GM12874 (cell line): ENCODE results near the gene ARX.
A peak's percentile ranks its signal among the peaks of the same experiment; 100 is the strongest.

Experiments
- CTCF ChIP-seq: IDR thresholded peaks from 2 replicates; pipeline ENCODE4 v1.5.1; 2011; ENCODE audit warnings: low read depth, mild to moderate bottlenecking, control low read depth, low read length, moderate library complexity; ENCODE audit not compliant: insufficient read depth

The ARX gene

GRCh38 chrX:25022499-25023325 lies 6.9 kb upstream of the ARX start:
- 0 out of 2 replicates have a peak, but pooled peaks have one; percentile 18 for TF ChIP-seq CTCF

GRCh38 chrX:25020905-25021449 lies 5.2 kb upstream of the ARX start:
- TF ChIP-seq CTCF = peak; percentile 79

- no peak for TF ChIP-seq CTCF
Measured at GRCh38 chrX:25020391-25020904, 4.7 kb upstream of the ARX start.

- TF ChIP-seq CTCF = no peak
Measured at GRCh38 chrX:25019707-25020390, 4.1 kb upstream of the ARX start.

DNA sequence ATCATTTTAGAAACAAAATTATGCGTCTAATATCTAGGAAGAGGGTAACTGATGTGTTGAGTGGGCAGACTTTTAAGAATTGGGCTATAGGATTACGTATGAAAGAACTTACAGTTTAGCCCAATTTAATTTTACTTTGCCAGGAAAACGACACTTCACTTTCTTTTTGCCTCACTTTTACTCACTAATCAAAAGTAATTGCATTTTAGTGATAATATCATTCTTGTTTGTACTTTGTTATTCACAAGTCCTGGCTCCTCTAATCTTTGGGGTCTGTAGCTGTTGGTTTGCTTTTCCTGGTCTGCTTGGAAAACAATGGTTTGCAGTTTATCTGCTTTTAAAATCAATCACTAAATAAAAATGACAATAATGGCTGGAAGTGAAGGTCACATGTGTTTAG lies 2.9 kb upstream of the ARX start:
- TF ChIP-seq CTCF = no peak

DNA sequence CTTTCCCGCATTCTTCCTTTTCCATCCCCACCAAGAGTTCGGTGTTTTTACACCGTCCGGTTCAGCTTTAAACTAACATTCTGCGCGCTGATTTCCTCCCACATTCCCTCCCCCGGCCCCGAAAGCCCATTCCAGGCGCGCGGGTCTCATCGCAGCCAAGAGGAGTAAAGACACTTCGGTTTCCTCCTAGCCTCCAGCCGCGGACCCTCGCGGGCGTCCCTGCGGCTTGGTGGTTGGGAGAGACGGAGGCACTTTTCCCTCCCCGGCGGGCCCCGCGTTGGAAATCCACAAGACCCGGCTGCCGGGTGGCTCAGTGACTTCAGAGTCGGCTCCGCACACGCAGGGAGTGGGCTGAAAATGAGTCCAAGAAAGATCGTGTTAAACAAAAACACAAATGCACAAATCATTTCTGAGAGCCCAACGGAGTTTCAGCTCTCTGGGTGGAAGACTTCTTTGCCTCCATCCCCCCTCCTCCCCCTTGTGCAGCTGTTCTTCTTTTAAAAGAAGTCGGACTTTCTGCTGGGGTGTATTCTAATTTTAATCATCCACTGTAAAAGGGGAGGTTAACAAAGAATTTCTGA lies 2.0 kb upstream of the ARX start:
- no peak for TF ChIP-seq CTCF

- TF ChIP-seq CTCF = no peak
Measured at GRCh38 chrX:25016938-25017598, 1.3 kb upstream of the ARX start.
